CD4-positive, alpha-beta T cell (primary cell): ENCODE data around the gene ADGRG3. TPM values are rescaled to one million over a fixed set of nuclear protein-coding genes. Genes with fewer than 3 reads are reported as not detected.

Source experiments
- ATAC-seq: fragments of 200-7000 bp; cut with Tn5 transposase; one replicate; pipeline ENCODE4 v1.10.0; 2022; ENCODE audit warnings: mild to moderate bottlenecking; ENCODE audit not compliant: poor library complexity
- CTCF ChIA-PET: fragments of 350-600 bp; sonication (Branson Sonifier 250); formaldehyde crosslinking; loops from one replicate; lab custom pipeline; 2021; ENCODE audit warnings: antibody characterized with exemption, inconsistent platforms; lab: Charles Lee
- POLR2A ChIA-PET: fragments of 350-600 bp; sonication (Branson Sonifier 250); formaldehyde crosslinking; loops from one replicate; lab custom pipeline; 2021; ENCODE audit warnings: antibody characterized with exemption, inconsistent platforms; lab: Charles Lee
- DNase-seq, 14 experiments: peaks; one replicate each; pipeline ENCODE4 v3.0.0-alpha.2; 2013 to 2020; ENCODE audit warnings: mixed read lengths in 2 of 14
- H3K27ac ChIP-seq, 2 donors: one replicate each; pipeline versions ENCODE4 v1.5.1 to v1.7.0; 2013; ENCODE audit warnings: low read length in 2 of 2, low read depth in 1 of 2, mild to moderate bottlenecking in 1 of 2
- H3K27me3 ChIP-seq, 2 experiments: 1 replicate in 1 of 2; 2 replicates in 1 of 2; pipeline versions ENCODE4 v1.6.1 to v1.7.0; 2013; ENCODE audit warnings: low read length in 2 of 2, control low read depth in 1 of 2, mild to moderate bottlenecking in 1 of 2, moderate library complexity in 1 of 2; ENCODE audit not compliant: insufficient read depth in 2 of 2, control insufficient read depth in 1 of 2
- H3K36me3 ChIP-seq: one replicate; pipeline ENCODE4 v1.6.1; 2013; ENCODE audit warnings: low read length, control low read depth; ENCODE audit not compliant: insufficient read depth
- H3K4me1 ChIP-seq: one replicate; pipeline ENCODE4 v1.6.1; 2013; ENCODE audit warnings: low read length, control low read depth; ENCODE audit not compliant: insufficient read depth
- H3K4me3 ChIP-seq: one replicate; pipeline ENCODE4 v1.5.1; 2013; ENCODE audit warnings: mild to moderate bottlenecking, low read length, moderate library complexity
- H3K9me3 ChIP-seq, 2 experiments: 1 replicate in 1 of 2; 2 replicates in 1 of 2; pipeline versions ENCODE4 v1.6.1 to v1.7.0; 2013; ENCODE audit warnings: low read length in 2 of 2, mild to moderate bottlenecking in 2 of 2, control low read depth in 1 of 2, moderate library complexity in 1 of 2; ENCODE audit not compliant: control insufficient read depth in 1 of 2, insufficient read depth in 1 of 2
- H3K27ac Mint-ChIP-seq: one replicate; pipeline ENCODE4 v1.8.0; 2020; ENCODE audit warnings: mixed read lengths
- H3K27me3 Mint-ChIP-seq: one replicate; pipeline ENCODE4 v1.8.0; 2021; ENCODE audit warnings: mixed read lengths
- H3K36me3 Mint-ChIP-seq: one replicate; pipeline ENCODE4 v1.8.0; 2021; ENCODE audit warnings: low read depth, mixed read lengths
- H3K4me1 Mint-ChIP-seq: one replicate; pipeline ENCODE4 v1.8.0; 2021; ENCODE audit warnings: low read depth, mixed read lengths
- H3K4me3 Mint-ChIP-seq: one replicate; pipeline ENCODE4 v1.8.0; 2020; ENCODE audit warnings: mild to moderate bottlenecking, mixed read lengths
- H3K9me3 Mint-ChIP-seq: one replicate; pipeline ENCODE4 v1.8.0; 2020; ENCODE audit warnings: mixed read lengths
- intact Hi-C, 2 experiments: fragments of 100-400 bp; cut with DNase I in 1 of 2; cut with micrococcal nuclease in 1 of 2; formaldehyde crosslinking; loops; one replicate each; pipeline versions ENCODE4 v1.15.1 to v1.9.0; 2023 to 2025; cut with DNase I, micrococcal nuclease
- total RNA-seq, 174 experiments: library from RNA in 2 of 174; stranded (reverse) in 2 of 174; gene quantifications; one replicate each; pipeline ENCODE4 v1.2.3 and lab custom pipeline; 2021 to 2026
- TF ChIP-seq, protein P1 (sequence below): fragments of 200-600 bp; IDR thresholded peaks from one replicate; pipeline ENCODE4 v1.8.0; 2022; ENCODE audit warnings: antibody characterized with exemption, mild to moderate bottlenecking

Gene ADGRG3
- total RNA-seq, 2 experiments from 2014 or later: 0.28 TPM; not detected in 1

DNA sequence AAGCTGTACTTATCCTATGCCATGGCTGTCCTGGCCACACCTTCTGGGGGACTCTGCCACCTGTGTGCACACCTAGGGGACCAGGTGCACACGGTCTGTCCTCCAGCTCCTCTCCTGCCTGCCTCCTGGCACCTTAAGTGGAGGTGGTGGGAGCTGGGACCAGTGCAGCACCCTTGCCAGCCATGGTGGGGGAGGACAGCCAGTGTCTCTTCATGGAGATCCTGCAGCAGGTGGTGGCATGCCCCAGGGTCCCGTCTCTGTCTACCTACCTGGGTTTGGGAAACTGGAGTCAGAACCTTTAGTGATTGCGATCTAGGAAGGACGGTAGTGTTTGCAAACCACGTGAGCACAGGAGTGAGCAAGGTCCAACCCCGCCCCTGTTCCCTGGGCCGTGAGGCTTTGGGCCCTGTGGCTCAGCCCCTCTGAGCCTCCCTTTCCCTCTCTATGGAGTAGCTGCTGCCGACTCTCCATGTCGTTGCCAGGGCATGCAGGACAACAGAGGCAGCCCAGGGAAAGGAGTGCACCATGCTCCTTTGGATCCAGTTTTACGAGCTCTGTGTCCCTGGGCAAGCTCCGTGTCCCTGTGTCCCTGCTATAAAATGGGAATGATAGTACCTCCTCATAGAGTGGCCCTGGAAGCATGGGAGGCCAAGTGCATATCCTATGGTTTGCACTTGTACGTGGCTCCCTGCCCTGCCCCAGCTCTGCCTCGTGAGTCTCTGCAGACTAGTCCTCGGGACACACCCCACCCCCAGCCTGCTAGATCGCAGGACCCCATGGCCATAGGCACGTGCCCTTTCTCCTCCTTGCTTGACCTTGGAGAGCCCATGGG is 32.6 kb upstream of the ADGRG3 start:
- peaks cover 0 to 6% of the 10 kb centered on the region in 2 experiments for H3K27me3 ChIP-seq
- ChIA-PET CTCF (no interaction called here), POLR2A (no interaction called here)
- Mint-ChIP-seq H3K36me3 (no peaks in the 10 kb centered on the region), H3K9me3 (no peaks in the 10 kb centered on the region), H3K4me3 (no peak overlapping the region), H3K27me3 (peaks cover 11% of the 10 kb centered on the region), H3K4me1 (no peaks in the 10 kb centered on the region), H3K27ac (no peak overlapping the region)
- no peak overlapping the region for H3K27ac ChIP-seq
- DNase-seq (no peak), ATAC-seq (no peak)
- H3K4me1 ChIP-seq: no peaks in the 10 kb centered on the region
- intact Hi-C loops: no loop called here
- H3K4me3 ChIP-seq: no peak overlapping the region
- TF ChIP-seq, protein P1, sequence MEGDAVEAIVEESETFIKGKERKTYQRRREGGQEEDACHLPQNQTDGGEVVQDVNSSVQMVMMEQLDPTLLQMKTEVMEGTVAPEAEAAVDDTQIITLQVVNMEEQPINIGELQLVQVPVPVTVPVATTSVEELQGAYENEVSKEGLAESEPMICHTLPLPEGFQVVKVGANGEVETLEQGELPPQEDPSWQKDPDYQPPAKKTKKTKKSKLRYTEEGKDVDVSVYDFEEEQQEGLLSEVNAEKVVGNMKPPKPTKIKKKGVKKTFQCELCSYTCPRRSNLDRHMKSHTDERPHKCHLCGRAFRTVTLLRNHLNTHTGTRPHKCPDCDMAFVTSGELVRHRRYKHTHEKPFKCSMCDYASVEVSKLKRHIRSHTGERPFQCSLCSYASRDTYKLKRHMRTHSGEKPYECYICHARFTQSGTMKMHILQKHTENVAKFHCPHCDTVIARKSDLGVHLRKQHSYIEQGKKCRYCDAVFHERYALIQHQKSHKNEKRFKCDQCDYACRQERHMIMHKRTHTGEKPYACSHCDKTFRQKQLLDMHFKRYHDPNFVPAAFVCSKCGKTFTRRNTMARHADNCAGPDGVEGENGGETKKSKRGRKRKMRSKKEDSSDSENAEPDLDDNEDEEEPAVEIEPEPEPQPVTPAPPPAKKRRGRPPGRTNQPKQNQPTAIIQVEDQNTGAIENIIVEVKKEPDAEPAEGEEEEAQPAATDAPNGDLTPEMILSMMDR: no peak
- no peaks in the 10 kb centered on the region for H3K9me3 ChIP-seq
- H3K36me3 ChIP-seq: no peaks in the 10 kb centered on the region

DNA sequence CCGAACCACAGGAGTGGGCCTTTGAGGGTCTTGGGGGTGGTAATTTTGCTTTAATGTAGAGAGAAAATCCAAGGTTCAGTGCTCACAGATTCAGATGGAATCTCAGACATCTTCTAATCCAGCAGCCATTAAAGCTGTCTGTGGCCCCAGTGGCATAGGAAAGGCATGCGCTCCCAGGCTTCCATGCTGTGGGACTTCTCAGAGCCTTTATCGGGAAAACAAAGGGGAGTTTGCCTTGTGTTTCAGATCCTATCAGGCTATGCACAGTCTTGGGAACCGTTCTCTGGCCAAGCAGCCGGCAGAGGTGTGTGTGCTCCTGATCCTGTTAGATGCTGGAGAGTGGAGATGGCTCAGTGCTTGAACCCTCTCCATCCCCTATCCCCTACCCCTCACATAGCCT is 31.9 kb upstream of the ADGRG3 start:
- TF ChIP-seq, protein P1: no peak
- no peak for ATAC-seq
- ChIA-PET POLR2A (no interaction called here), CTCF (no interaction called here)
- H3K27me3 ChIP-seq: peaks cover 0 to 6% of the 10 kb centered on the region in 2 experiments
- no peaks in the 10 kb centered on the region for H3K36me3 ChIP-seq
- H3K4me3 ChIP-seq: no peak overlapping the region
- H3K4me1 ChIP-seq: no peaks in the 10 kb centered on the region
- intact Hi-C loops: no loop called here
- no peak overlapping the region for H3K27ac Mint-ChIP-seq
- H3K4me3 Mint-ChIP-seq: no peak overlapping the region
- peaks cover 6% of the 10 kb centered on the region for H3K27me3 Mint-ChIP-seq
- DNase-seq: no peak
- no peaks in the 10 kb centered on the region for H3K36me3 Mint-ChIP-seq
- no peak overlapping the region for H3K27ac ChIP-seq
- H3K4me1 Mint-ChIP-seq: no peaks in the 10 kb centered on the region
- no peaks in the 10 kb centered on the region for H3K9me3 ChIP-seq
- no peaks in the 10 kb centered on the region for H3K9me3 Mint-ChIP-seq

DNA sequence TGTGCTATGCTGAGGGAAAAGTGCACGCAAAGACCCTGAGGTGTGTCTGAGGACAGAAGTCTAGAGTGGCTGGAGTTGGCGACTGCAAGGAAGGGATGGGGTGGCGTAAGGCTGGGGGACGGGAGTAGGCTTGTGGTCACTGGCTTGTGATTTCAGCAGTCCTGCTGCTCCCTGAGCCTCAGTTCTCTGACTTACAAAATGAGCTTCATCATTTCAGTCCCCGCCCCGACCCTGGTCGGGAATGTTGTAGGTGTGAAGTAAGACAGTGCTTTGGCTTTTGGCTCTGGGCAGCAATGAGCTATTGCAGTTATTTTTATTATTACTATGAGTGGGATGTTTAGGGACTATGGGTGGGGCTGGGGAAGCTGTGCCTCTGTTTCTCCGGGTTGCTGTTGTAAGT is 31.1 kb upstream of the ADGRG3 start:
- no peak overlapping the region for H3K4me3 Mint-ChIP-seq

More for the DNA sequence above, 31.1 kb upstream of the ADGRG3 start:
- H3K4me1 Mint-ChIP-seq: no peaks in the 10 kb centered on the region
- DNase-seq (no peak), ATAC-seq (no peak)
- no peak overlapping the region for H3K27ac Mint-ChIP-seq
- Histone ChIP-seq H3K27me3 (peaks cover 0 to 6% of the 10 kb centered on the region in 2 experiments), H3K4me3 (no peak overlapping the region), H3K27ac (no peak overlapping the region), H3K36me3 (no peaks in the 10 kb centered on the region), H3K4me1 (no peaks in the 10 kb centered on the region), H3K9me3 (no peaks in the 10 kb centered on the region)
- CTCF ChIA-PET: no interaction called here
- H3K36me3 Mint-ChIP-seq: no peaks in the 10 kb centered on the region
- no peaks in the 10 kb centered on the region for H3K9me3 Mint-ChIP-seq
- intact Hi-C loops: no loop called here
- TF ChIP-seq, protein P1: no peak
- POLR2A ChIA-PET: interaction anchor here (1.2 kb wide), 1 partner anchor 60 kb away, joined by 3 read pairs; no protein-coding TSS in a partner anchor
- peaks cover 6% of the 10 kb centered on the region for H3K27me3 Mint-ChIP-seq
